ENCODE data around the gene DCAF7.

The DCAF7 gene

DNA sequence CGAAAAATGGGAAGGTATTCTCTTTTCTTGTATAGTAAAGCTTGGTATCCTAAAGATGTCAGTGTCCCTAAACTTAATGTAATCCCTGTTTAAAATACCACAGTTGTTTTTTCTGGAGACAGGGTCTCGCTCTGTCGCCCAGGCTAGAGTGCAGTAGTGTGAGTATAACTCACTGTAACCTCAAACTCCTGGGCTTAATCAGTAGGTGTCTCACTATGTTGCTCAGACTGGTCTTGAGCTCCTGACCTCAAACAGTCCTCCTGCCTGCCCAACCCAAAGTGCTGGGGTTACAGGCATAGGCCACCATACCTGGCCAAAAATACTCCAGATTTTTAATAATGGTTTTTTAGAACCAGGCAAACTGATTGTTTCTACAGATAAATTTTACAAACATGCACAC, 8.2 kb downstream of the DCAF7 start:
- H3K9ac ChIP-seq (ENCODE audit: low read length): no peak overlapping the region
- H3K4me2 ChIP-seq (ENCODE audit: low read depth, low read length): no peak overlapping the region
- no peak overlapping the region for H3K27ac ChIP-seq (ENCODE audit: low read length)
- no peak for TF ChIP-seq EZH2phosphoT487 (IDR thresholded peaks at IDR 0.05; ENCODE audit: low read length)
- TF ChIP-seq EZH2 (optimal IDR thresholded peaks at IDR 0.05; ENCODE audit: low read depth, low read length): no peak
- TF ChIP-seq CTCF (IDR thresholded peaks at IDR 0.05; ENCODE audit: low read length): no peak
- H3F3A ChIP-seq (ENCODE audit: insufficient read depth, low read length): no peaks in the 10 kb centered on the region
- H4K20me1 ChIP-seq (ENCODE audit: insufficient read depth, low read length): 0 out of 2 replicates have a peak, but pooled peaks cover 16% of the 10 kb centered on the region
- H3K9me2 ChIP-seq (replicated peaks; ENCODE audit: insufficient read depth, low read length): no peaks in the 10 kb centered on the region
- H3K4me3 ChIP-seq (ENCODE audit: low read length): no peak overlapping the region
- H3K4me1 ChIP-seq (ENCODE audit: low read length): no peaks in the 10 kb centered on the region
- no peaks in the 10 kb centered on the region for H3K27me3 ChIP-seq (replicated peaks; ENCODE audit: insufficient read depth, low read length)
- DNase-seq: no peak
- no peaks in the 10 kb centered on the region for H3K9me3 ChIP-seq (replicated peaks; ENCODE audit: insufficient read depth, low read length)
- peaks cover 94% of the 10 kb centered on the region for H3K79me2 ChIP-seq (ENCODE audit: low read length)
- no peaks in the 10 kb centered on the region for H3K36me3 ChIP-seq (replicated peaks; ENCODE audit: insufficient read depth, low read length)
- no peak overlapping the region for H2AFZ ChIP-seq (ENCODE audit: low read length)

DNA sequence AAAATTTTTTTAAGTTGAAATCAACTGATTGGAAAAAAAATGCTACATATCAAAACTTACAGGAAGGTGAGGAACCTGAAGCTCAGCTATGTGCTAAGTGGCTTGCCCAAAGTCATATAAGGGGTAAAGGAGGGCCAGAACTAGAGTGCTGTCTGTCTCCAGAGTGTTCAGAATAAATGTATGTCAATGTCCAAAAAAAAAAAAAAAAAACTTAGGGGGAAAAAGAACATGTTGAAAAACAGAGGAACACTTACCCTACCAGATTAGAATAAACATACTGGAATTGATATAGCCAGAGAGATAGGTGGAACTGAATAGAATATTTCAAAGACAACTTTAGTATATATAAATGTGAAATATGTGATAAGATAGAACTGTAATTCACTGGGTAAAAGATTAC, 11.5 kb downstream of the DCAF7 start:
- Histone ChIP-seq H3K27ac (ENCODE audit: low read length) (no peak overlapping the region), H4K20me1 (ENCODE audit: insufficient read depth, low read length) (0 out of 2 replicates have a peak, but pooled peaks cover 10% of the 10 kb centered on the region), H3K9me2 (replicated peaks; ENCODE audit: insufficient read depth, low read length) (no peaks in the 10 kb centered on the region), H3K79me2 (ENCODE audit: low read length) (peaks cover 85% of the 10 kb centered on the region), H2AFZ (ENCODE audit: low read length) (no peak overlapping the region), H3F3A (ENCODE audit: insufficient read depth, low read length) (no peaks in the 10 kb centered on the region), H3K4me2 (ENCODE audit: low read depth, low read length) (no peak overlapping the region), H3K4me1 (ENCODE audit: low read length) (no peaks in the 10 kb centered on the region), H3K9ac (ENCODE audit: low read length) (no peak overlapping the region), H3K36me3 (replicated peaks; ENCODE audit: insufficient read depth, low read length) (no peaks in the 10 kb centered on the region), H3K9me3 (replicated peaks; ENCODE audit: insufficient read depth, low read length) (no peaks in the 10 kb centered on the region), H3K27me3 (replicated peaks; ENCODE audit: insufficient read depth, low read length) (no peaks in the 10 kb centered on the region), H3K4me3 (ENCODE audit: low read length) (no peak overlapping the region)
- no peak for DNase-seq
- TF ChIP-seq CTCF (IDR thresholded peaks at IDR 0.05; ENCODE audit: low read length) (no peak), EZH2 (optimal IDR thresholded peaks at IDR 0.05; ENCODE audit: low read depth, low read length) (no peak), EZH2phosphoT487 (IDR thresholded peaks at IDR 0.05; ENCODE audit: low read length) (no peak)

GRCh38 chr17:63563339-63563738, 13.1 kb downstream of the DCAF7 start:
- 0 out of 2 replicates have a peak, but pooled peaks cover 7% of the 10 kb centered on the region for H4K20me1 ChIP-seq (ENCODE audit: insufficient read depth, low read length)

More at GRCh38 chr17:63563339-63563738, 13.1 kb downstream of the DCAF7 start:
- H3K9me2 ChIP-seq (replicated peaks; ENCODE audit: insufficient read depth, low read length): no peaks in the 10 kb centered on the region
- no peaks in the 10 kb centered on the region for H3K4me1 ChIP-seq (ENCODE audit: low read length)
- H3F3A ChIP-seq (ENCODE audit: insufficient read depth, low read length): no peaks in the 10 kb centered on the region
- no peak overlapping the region for H3K9ac ChIP-seq (ENCODE audit: low read length)
- H3K9me3 ChIP-seq (replicated peaks; ENCODE audit: insufficient read depth, low read length): no peaks in the 10 kb centered on the region
- no peaks in the 10 kb centered on the region for H3K36me3 ChIP-seq (replicated peaks; ENCODE audit: insufficient read depth, low read length)
- H3K4me3 ChIP-seq (ENCODE audit: low read length): no peak overlapping the region
- H3K79me2 ChIP-seq (ENCODE audit: low read length): peaks cover 82% of the 10 kb centered on the region
- no peak overlapping the region for H3K27ac ChIP-seq (ENCODE audit: low read length)
- DNase-seq: no peak
- no peak for TF ChIP-seq CTCF (IDR thresholded peaks at IDR 0.05; ENCODE audit: low read length)
- TF ChIP-seq EZH2 (optimal IDR thresholded peaks at IDR 0.05; ENCODE audit: low read depth, low read length): no peak
- TF ChIP-seq EZH2phosphoT487 (IDR thresholded peaks at IDR 0.05; ENCODE audit: low read length): no peak
- H3K27me3 ChIP-seq (replicated peaks; ENCODE audit: insufficient read depth, low read length): no peaks in the 10 kb centered on the region
- H3K4me2 ChIP-seq (ENCODE audit: low read depth, low read length): no peak overlapping the region
- no peak overlapping the region for H2AFZ ChIP-seq (ENCODE audit: low read length)

Measured in MM.1S (cell line).